ENCODE measurements around the gene ATRAID. TPM values are rescaled to one million over a fixed set of nuclear protein-coding genes. Genes with fewer than 3 reads are reported as not detected.
A peak's percentile ranks its signal among the peaks of the same experiment; 100 is the strongest.

ATRAID gene
- total and polyA plus RNA-seq, 10 of the 15 experiments (the other 5 are each of a cell fraction or from before 2014, with no cell fraction given), result 65.6 to 180 (median 120) TPM

GRCh38 chr2:27211943-27212625, at the start of gene ATRAID, which contains the start of gene SLC5A6 (continued):
- TF ChIP-seq, protein P1, sequence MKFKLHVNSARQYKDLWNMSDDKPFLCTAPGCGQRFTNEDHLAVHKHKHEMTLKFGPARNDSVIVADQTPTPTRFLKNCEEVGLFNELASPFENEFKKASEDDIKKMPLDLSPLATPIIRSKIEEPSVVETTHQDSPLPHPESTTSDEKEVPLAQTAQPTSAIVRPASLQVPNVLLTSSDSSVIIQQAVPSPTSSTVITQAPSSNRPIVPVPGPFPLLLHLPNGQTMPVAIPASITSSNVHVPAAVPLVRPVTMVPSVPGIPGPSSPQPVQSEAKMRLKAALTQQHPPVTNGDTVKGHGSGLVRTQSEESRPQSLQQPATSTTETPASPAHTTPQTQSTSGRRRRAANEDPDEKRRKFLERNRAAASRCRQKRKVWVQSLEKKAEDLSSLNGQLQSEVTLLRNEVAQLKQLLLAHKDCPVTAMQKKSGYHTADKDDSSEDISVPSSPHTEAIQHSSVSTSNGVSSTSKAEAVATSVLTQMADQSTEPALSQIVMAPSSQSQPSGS (IDR thresholded peaks at IDR 0.05; ENCODE audit: low read length), result no peak
- TF ChIP-seq SREBF2 (IDR thresholded peaks at IDR 0.05; ENCODE audit: low read length), result no peak
- peak; percentile 34; the same call in 1 of the 2 replicates for TF ChIP-seq TCF12 (IDR thresholded peaks at IDR 0.05; ENCODE audit: low read depth, low read length)
- no peak for TF ChIP-seq CEBPB (IDR thresholded peaks at IDR 0.05; ENCODE audit: borderline replicate concordance in 1 of 2, low read depth in 2 of 2, low read length in 2 of 2)
- TF ChIP-seq DPF2 (IDR thresholded peaks at IDR 0.05), result peak; percentile 67; the same call in 1 of the 2 replicates
- TF ChIP-seq KDM1A (IDR thresholded peaks at IDR 0.05; ENCODE audit: borderline replicate concordance), result no peak
- no peak for TF ChIP-seq ZSCAN29 (IDR thresholded peaks at IDR 0.05)
- no peak for TF ChIP-seq ZNF274 (IDR thresholded peaks at IDR 0.05; ENCODE audit: insufficient read depth, insufficient read length)
- TF ChIP-seq, protein P2, sequence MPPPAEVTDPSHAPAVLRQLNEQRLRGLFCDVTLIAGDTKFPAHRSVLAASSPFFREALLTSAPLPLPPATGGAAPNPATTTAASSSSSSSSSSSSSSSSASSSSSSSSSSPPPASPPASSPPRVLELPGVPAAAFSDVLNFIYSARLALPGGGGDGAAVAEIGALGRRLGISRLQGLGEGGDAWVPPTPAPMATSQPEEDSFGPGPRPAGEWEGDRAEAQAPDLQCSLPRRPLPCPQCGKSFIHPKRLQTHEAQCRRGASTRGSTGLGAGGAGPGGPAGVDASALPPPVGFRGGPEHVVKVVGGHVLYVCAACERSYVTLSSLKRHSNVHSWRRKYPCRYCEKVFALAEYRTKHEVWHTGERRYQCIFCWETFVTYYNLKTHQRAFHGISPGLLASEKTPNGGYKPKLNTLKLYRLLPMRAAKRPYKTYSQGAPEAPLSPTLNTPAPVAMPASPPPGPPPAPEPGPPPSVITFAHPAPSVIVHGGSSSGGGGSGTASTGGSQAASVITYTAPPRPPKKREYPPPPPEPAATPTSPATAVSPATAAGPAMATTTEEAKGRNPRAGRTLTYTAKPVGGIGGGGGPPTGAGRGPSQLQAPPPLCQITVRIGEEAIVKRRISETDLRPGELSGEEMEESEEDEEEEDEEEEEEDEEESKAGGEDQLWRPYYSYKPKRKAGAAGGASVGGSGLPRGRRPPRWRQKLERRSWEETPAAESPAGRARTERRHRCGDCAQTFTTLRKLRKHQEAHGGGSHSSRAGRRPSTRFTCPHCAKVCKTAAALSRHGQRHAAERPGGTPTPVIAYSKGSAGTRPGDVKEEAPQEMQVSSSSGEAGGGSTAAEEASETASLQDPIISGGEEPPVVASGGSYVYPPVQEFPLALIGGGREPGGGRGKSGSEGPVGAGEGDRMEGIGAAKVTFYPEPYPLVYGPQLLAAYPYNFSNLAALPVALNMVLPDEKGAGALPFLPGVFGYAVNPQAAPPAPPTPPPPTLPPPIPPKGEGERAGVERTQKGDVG (CRISPR knock-in tag; IDR thresholded peaks at IDR 0.05), result 0 out of 2 replicates have a peak, but pooled peaks have one; percentile 8
- peak; percentile 87; the same call in 1 of the 2 replicates for TF ChIP-seq LARP7 (IDR thresholded peaks at IDR 0.05)
- TF ChIP-seq PBX3 (IDR thresholded peaks at IDR 0.05; ENCODE audit: insufficient replicate concordance, low read depth, low read length), result no peak
- no peak for TF ChIP-seq SMC3 (IDR thresholded peaks at IDR 0.05; ENCODE audit: borderline replicate concordance, low read length)
- 0 out of 2 replicates have a peak, but pooled peaks have one; percentile 71 for TF ChIP-seq NBN (IDR thresholded peaks at IDR 0.05)
- no peak for TF ChIP-seq CREM (IDR thresholded peaks at IDR 0.05; ENCODE audit: low read depth)
- no peak for TF ChIP-seq WRNIP1 (IDR thresholded peaks at IDR 0.05; ENCODE audit: borderline replicate concordance, low read depth, low read length)
- peak in 1 of 2 experiments; percentile 21; a peak in 1 of 4 replicates for TF ChIP-seq IKZF2 (IDR thresholded peaks at IDR 0.05)
- no peak for TF ChIP-seq NFYB (IDR thresholded peaks at IDR 0.05; ENCODE audit: insufficient read depth, low read depth, low read length)
- 0 out of 2 replicates have a peak, but pooled peaks have one; percentile 64 for TF ChIP-seq ASH2L (IDR thresholded peaks at IDR 0.05; ENCODE audit: borderline replicate concordance, low read depth)
- TF ChIP-seq YY1 (IDR thresholded peaks at IDR 0.05; ENCODE audit: low read depth, low read length), result peak; percentile 94
- TF ChIP-seq MEF2B (IDR thresholded peaks at IDR 0.05; ENCODE audit: partially characterized antibody, poor library complexity, severe bottlenecking), result peak; percentile 14
- TF ChIP-seq POU2F2 (IDR thresholded peaks at IDR 0.05; ENCODE audit: borderline replicate concordance, low read depth, low read length), result peak; percentile 37; the same call in 2 of the 3 replicates
- peak; percentile 24 for TF ChIP-seq SMAD1 (IDR thresholded peaks at IDR 0.05; ENCODE audit: low read depth, partially characterized antibody)
- peak; percentile 66; the same call in 1 of the 2 replicates for TF ChIP-seq ZNF207 (IDR thresholded peaks at IDR 0.05; ENCODE audit: borderline replicate concordance)
- TF ChIP-seq JUND (IDR thresholded peaks at IDR 0.05; ENCODE audit: low read depth, low read length), result no peak; the same call in 1 of the 2 replicates
- TF ChIP-seq ETV6 (conservative IDR thresholded peaks at IDR 0.05 in 1 of 2, IDR thresholded peaks at IDR 0.05 in 1 of 2; ENCODE audit: borderline replicate concordance in 1 of 2, low read depth in 1 of 2), result no peak

Measured in GM12878 (cell line).